ENCODE data around the gene INVS.

DNA sequence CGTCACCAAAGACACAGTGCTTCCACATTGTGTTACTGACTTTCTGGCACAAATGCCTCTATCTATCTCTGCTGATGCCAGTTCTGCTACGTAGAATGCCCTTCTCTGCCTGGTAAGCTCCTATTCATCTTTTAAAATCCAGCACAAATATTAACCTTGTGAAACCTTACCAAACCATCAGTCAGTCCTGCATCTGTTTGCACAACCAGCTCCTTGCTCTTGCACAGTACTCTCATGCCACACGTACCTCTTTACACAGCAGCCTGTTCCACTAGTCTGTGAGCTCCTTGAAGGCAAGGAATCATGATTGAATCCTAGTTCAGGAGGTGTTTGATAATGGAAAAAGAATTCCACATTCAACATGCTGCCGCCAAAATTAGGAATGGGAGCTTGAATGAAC, 197.4 kb downstream of the INVS start:
- TF ChIP-seq, protein P1, sequence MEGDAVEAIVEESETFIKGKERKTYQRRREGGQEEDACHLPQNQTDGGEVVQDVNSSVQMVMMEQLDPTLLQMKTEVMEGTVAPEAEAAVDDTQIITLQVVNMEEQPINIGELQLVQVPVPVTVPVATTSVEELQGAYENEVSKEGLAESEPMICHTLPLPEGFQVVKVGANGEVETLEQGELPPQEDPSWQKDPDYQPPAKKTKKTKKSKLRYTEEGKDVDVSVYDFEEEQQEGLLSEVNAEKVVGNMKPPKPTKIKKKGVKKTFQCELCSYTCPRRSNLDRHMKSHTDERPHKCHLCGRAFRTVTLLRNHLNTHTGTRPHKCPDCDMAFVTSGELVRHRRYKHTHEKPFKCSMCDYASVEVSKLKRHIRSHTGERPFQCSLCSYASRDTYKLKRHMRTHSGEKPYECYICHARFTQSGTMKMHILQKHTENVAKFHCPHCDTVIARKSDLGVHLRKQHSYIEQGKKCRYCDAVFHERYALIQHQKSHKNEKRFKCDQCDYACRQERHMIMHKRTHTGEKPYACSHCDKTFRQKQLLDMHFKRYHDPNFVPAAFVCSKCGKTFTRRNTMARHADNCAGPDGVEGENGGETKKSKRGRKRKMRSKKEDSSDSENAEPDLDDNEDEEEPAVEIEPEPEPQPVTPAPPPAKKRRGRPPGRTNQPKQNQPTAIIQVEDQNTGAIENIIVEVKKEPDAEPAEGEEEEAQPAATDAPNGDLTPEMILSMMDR (IDR thresholded peaks at IDR 0.05), result no peak
- TF ChIP-seq POLR2A (IDR thresholded peaks at IDR 0.05; ENCODE audit: low read depth), result no peak
